ENCODE data around the gene CPTP.

GRCh38 chr1:1306070-1306660, 18.4 kb upstream of the CPTP start:
- TF ChIP-seq CTCF (IDR thresholded peaks at IDR 0.05) (no peak), POLR2A (IDR thresholded peaks at IDR 0.05) (no peak)

All from Peyer's patch (tissue), 4 donors.